Measurements from ENCODE around the gene PYROXD2. TPM values are rescaled to one million over a fixed set of nuclear protein-coding genes. Genes with fewer than 3 reads are reported as not detected.
A peak's percentile ranks its signal among the peaks of the same experiment; 100 is the strongest.
"Not testable (repeated sequence)": the region's sequence is repeated elsewhere in the genome, so short reads cannot be mapped to it uniquely, and the experiment has no call there.

Gene PYROXD2
- total RNA-seq, 1 donor from 2014 or later = 1.4 TPM

- no peak for DNase-seq
Measured at GRCh38 chr10:98365406-98366061, 49.4 kb downstream of the PYROXD2 start.

- DNase-seq = no peak
Measured at GRCh38 chr10:98364432-98365102, 50.4 kb downstream of the PYROXD2 start.

GRCh38 chr10:98363220-98363619, 51.8 kb downstream of the PYROXD2 start:
- DNase-seq = no peak

- peak; percentile 68 for DNase-seq
Measured at GRCh38 chr10:98361131-98362025, 53.6 kb downstream of the PYROXD2 start.

- no peak for DNase-seq
Measured at GRCh38 chr10:98357194-98357822, 57.7 kb downstream of the PYROXD2 start.

GRCh38 chr10:98354491-98354890, 60.5 kb downstream of the PYROXD2 start:
- DNase-seq = no peak

GRCh38 chr10:98353170-98353569, 61.8 kb downstream of the PYROXD2 start:
- no peak for DNase-seq

GRCh38 chr10:98351831-98352402, 63.1 kb downstream of the PYROXD2 start:
- no peak for DNase-seq

- DNase-seq = no peak
Measured at GRCh38 chr10:98349508-98349922, 65.5 kb downstream of the PYROXD2 start.

- no peak for DNase-seq
Measured at GRCh38 chr10:98346847-98347246, 68.1 kb downstream of the PYROXD2 start.

- no peak for DNase-seq
Measured at GRCh38 chr10:98344589-98345038, 70.4 kb downstream of the PYROXD2 start.

- not testable (repeated sequence) for DNase-seq
Measured at GRCh38 chr10:98341701-98342100, 73.3 kb downstream of the PYROXD2 start.

- DNase-seq = no peak
Measured at GRCh38 chr10:98340940-98341310, 74.1 kb downstream of the PYROXD2 start.

- peak; percentile 21 for DNase-seq
Measured at GRCh38 chr10:98340261-98340939, 74.6 kb downstream of the PYROXD2 start.

- DNase-seq = no peak
Measured at GRCh38 chr10:98339799-98340198, 75.2 kb downstream of the PYROXD2 start.

- DNase-seq = no peak
Measured at GRCh38 chr10:98338896-98339295, 76.1 kb downstream of the PYROXD2 start.

- DNase-seq = no peak
Measured at GRCh38 chr10:98338318-98338717, 76.7 kb downstream of the PYROXD2 start.

- no peak for DNase-seq
Measured at GRCh38 chr10:98337484-98337883, 77.5 kb downstream of the PYROXD2 start.

All from occipital lobe (tissue), 2 donors.